ENCODE results near the gene ZNF574. TPM values are rescaled to one million over a fixed set of nuclear protein-coding genes. Genes with fewer than 3 reads are reported as not detected.

Gene ZNF574
- total RNA-seq, 1 experiment from 2014 or later = 24.6 TPM

DNA sequence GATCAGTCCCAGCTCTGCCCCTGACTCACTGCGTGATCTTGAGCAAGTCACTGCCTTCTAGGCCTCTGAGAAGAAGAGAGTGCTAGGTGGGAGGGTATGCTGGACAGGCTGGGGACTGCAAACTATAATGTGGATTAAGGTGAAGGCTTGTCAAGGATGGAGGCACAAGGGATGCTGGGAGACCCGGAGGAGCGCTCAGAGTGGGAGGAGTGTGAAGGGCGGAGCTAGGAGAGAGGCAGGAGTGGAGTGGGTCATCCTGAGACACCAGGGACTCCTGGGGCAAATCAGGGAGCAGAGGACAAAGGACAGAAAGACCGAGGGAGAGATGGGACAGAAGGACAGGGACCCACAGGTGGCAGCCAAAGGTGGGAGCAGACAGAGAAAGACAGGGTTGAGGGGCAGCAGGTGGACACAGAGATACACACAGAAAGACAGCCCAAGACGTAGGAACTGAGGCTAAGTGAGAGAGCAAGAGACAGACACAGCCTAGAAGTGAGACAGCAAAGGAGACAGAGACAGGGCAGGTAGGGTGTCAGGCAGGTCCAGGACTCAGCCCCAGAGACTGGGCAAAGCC, 8.6 kb upstream of the ZNF574 start:
- TF ChIP-seq EGR1 (IDR thresholded peaks at IDR 0.05; ENCODE audit: low read depth) = no peak
- Histone ChIP-seq H3K4me2 (ENCODE audit: low read length) (no peak overlapping the region), H3K4me3 (replicated peaks in 1 of 2; ENCODE audit: low read depth in 1 of 2, low read length in 2 of 2) (no peak overlapping the region)

DNA sequence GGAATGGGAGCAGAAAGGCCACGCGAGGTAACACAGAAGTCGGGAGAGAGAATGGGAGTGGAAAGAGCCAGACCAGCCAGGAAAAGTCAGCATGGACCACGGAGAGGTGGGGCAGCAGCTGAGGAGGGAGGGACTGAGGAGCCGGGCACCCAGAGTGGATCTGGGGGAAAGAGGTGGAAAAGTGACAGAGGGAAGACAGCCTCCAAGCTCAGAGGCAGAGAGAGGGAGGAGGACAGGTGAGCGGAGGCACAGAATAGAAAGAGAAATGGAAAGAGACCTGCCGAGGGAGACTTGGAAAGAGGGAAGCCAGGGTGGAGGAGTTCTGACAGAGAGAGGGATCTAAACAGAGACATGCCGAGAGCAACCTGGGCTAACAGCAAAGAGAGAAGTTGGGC, 7.6 kb upstream of the ZNF574 start:
- no peaks in the 10 kb centered on the region for H3K79me2 ChIP-seq (ENCODE audit: insufficient read depth, low read length)
- CTCF ChIA-PET = no interaction called here
- RAD21 ChIA-PET (ENCODE audit: low non-redundant PET in 1 of 2, low total read pairs in 2 of 2, uncharacterized antibody in 2 of 2, unreplicated experiment in 2 of 2) = no interaction called here
- H3K36me3 ChIP-seq (ENCODE audit: control insufficient read depth in 1 of 2, insufficient read depth in 2 of 2, low read length in 2 of 2) = no peaks in the 10 kb centered on the region
- DNase-seq (ENCODE audit: low read depth, low spot score) (no peak), ATAC-seq (no peak)
- no peak overlapping the region for H2AFZ ChIP-seq (ENCODE audit: low read depth, low read length, poor library complexity, severe bottlenecking)
- peaks cover 20% of the 10 kb centered on the region; the same call in 1 of the 2 replicates for H3K27me3 ChIP-seq (ENCODE audit: insufficient read depth, low read length)
- TF ChIP-seq YY1 (IDR thresholded peaks at IDR 0.05; ENCODE audit: extremely low read depth, insufficient replicate concordance, low read depth, low read length) (no peak), SP1 (IDR thresholded peaks at IDR 0.05; ENCODE audit: low read depth) (no peak)
- POLR2A ChIA-PET = no interaction called here
- intact Hi-C loops (cut with micrococcal nuclease) = no loop called here
- no TSS peak for BruUV-seq (replicated peaks)
- no peak overlapping the region for H3K4me2 ChIP-seq (ENCODE audit: low read length)
- no peaks in the 10 kb centered on the region for H4K20me1 ChIP-seq (ENCODE audit: insufficient read depth)
- H3K9ac ChIP-seq (ENCODE audit: low read length) = no peak overlapping the region
- peaks cover 0 to 3% of the 10 kb centered on the region in 2 experiments; a peak in 1 of 4 replicates for H3K4me1 ChIP-seq (ENCODE audit: control insufficient read depth in 1 of 2, insufficient read depth in 2 of 2, low read length in 2 of 2)
- H3K9me3 ChIP-seq (ENCODE audit: control insufficient read depth in 1 of 2, insufficient read depth in 1 of 2, low read depth in 1 of 2, low read length in 2 of 2) = no peaks in the 10 kb centered on the region
- no peaks in the 10 kb centered on the region; the same call in 1 of the 2 replicates for H3K9me2 ChIP-seq (ENCODE audit: insufficient read depth)
- no peak overlapping the region for H3K27ac ChIP-seq (ENCODE audit: low read depth, low read length)
- H3K4me3 ChIP-seq (replicated peaks in 1 of 2; ENCODE audit: low read depth in 1 of 2, low read length in 2 of 2) = no peak overlapping the region

More for the DNA sequence above, 8.6 kb upstream of the ZNF574 start:
- ATAC-seq (peak; percentile 68), DNase-seq (ENCODE audit: low read depth, low spot score) (no peak)
- BruUV-seq (replicated peaks) = no TSS peak
- Histone ChIP-seq H3K9me2 (ENCODE audit: insufficient read depth) (no peaks in the 10 kb centered on the region; the same call in 1 of the 2 replicates), H2AFZ (ENCODE audit: low read depth, low read length, poor library complexity, severe bottlenecking) (no peak overlapping the region), H3K27ac (ENCODE audit: low read depth, low read length) (no peak overlapping the region), H3K79me2 (ENCODE audit: insufficient read depth, low read length) (no peaks in the 10 kb centered on the region), H3K4me1 (ENCODE audit: control insufficient read depth in 1 of 2, insufficient read depth in 2 of 2, low read length in 2 of 2) (no peaks in the 10 kb centered on the region), H3K36me3 (ENCODE audit: control insufficient read depth in 1 of 2, insufficient read depth in 2 of 2, low read length in 2 of 2) (no peaks in the 10 kb centered on the region), H4K20me1 (ENCODE audit: insufficient read depth) (no peaks in the 10 kb centered on the region), H3K9ac (ENCODE audit: low read length) (no peak overlapping the region), H3K27me3 (ENCODE audit: insufficient read depth, low read length) (peaks cover 20% of the 10 kb centered on the region; the same call in 1 of the 2 replicates), H3K9me3 (ENCODE audit: control insufficient read depth in 1 of 2, insufficient read depth in 1 of 2, low read depth in 1 of 2, low read length in 2 of 2) (no peaks in the 10 kb centered on the region)
- ChIA-PET CTCF (no interaction called here), RAD21 (ENCODE audit: low non-redundant PET in 1 of 2, low total read pairs in 2 of 2, uncharacterized antibody in 2 of 2, unreplicated experiment in 2 of 2) (no interaction called here), POLR2A (no interaction called here)
- intact Hi-C loops (cut with micrococcal nuclease) = no loop called here

Measured in HCT116 (cell line).